IPS-20b (cell line): ENCODE measurements around the gene OPCML.

ENCODE experiments used
- H3K27ac ChIP-seq: one replicate; pipeline ENCODE4 v1.5.1; 2013; ENCODE audit warnings: low read length
- H3K27me3 ChIP-seq: 2 replicates; pipeline ENCODE4 v1.6.1; 2013; ENCODE audit warnings: mild to moderate bottlenecking, low read length, inconsistent platforms; ENCODE audit not compliant: insufficient read depth
- H3K36me3 ChIP-seq: 2 replicates; pipeline ENCODE4 v1.6.1; 2013; ENCODE audit warnings: low read depth, mild to moderate bottlenecking, inconsistent platforms, low read length, moderate library complexity; ENCODE audit not compliant: insufficient read depth
- H3K4me1 ChIP-seq: 2 replicates; pipeline ENCODE4 v1.6.1; 2013; ENCODE audit warnings: mild to moderate bottlenecking, control low read depth, inconsistent platforms, low read length, moderate library complexity; ENCODE audit not compliant: insufficient read depth
- H3K4me3 ChIP-seq: 2 replicates; pipeline ENCODE4 v1.5.1; 2013; ENCODE audit warnings: mild to moderate bottlenecking, low read length, inconsistent platforms
- H3K9ac ChIP-seq: 2 replicates; pipeline ENCODE4 v1.6.1; 2013; ENCODE audit warnings: low read depth, mild to moderate bottlenecking, inconsistent platforms, low read length, moderate library complexity
- H3K9me3 ChIP-seq: 2 replicates; pipeline ENCODE4 v1.6.1; 2013; ENCODE audit warnings: mild to moderate bottlenecking, low read depth, low read length, inconsistent platforms; ENCODE audit not compliant: insufficient read depth

The OPCML gene

DNA sequence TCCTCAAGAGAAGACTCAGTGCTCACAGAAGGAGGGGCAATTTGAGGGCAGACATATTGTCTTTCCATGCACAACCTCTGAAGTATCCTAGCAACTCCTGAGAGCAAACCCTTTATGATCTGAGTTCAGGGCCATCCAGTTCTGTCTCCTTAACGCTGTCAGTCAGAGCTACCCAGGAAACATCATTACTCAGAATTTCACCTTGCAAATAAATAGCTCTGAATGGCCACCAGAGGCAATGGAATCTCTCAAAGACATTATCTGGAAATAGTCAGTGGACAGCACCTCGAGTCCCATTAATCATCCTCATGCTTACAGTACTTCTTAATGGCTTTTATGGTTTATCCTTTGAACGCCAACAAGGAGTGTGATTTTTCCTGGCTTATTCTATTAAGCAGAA is 656.1 kb downstream of the OPCML start:
- Histone ChIP-seq H3K27me3 (no peaks in the 10 kb centered on the region), H3K9me3 (no peaks in the 10 kb centered on the region), H3K9ac (no peak overlapping the region), H3K36me3 (no peaks in the 10 kb centered on the region), H3K4me3 (no peak overlapping the region), H3K27ac (no peak overlapping the region), H3K4me1 (no peaks in the 10 kb centered on the region; the same call in 1 of the 2 replicates)

DNA sequence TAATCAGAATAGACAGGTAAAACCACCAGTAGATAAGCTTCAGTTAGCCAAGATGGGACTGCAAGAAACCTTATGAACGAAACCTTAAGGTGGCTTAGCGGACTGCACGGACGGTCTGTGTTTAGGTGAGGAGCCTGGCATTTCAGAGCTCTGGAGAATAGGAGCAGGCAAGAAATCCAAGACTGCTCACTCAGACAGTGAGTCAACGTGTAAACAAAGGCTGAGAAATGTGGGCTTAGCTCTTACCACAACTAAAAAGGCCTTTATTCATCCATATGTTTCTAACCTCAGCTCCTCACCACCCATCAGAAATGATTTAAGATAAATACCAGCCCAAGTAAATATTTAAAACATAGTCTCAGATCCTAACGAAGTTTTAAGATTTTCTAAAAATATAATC is 657.7 kb downstream of the OPCML start:
- Histone ChIP-seq H3K9me3 (no peaks in the 10 kb centered on the region), H3K27ac (no peak overlapping the region), H3K9ac (no peak overlapping the region), H3K36me3 (no peaks in the 10 kb centered on the region), H3K27me3 (no peaks in the 10 kb centered on the region), H3K4me3 (no peak overlapping the region), H3K4me1 (no peaks in the 10 kb centered on the region; the same call in 1 of the 2 replicates)

- no peak overlapping the region for H3K4me3 ChIP-seq
- H3K36me3 ChIP-seq, result no peaks in the 10 kb centered on the region
- H3K4me1 ChIP-seq, result no peaks in the 10 kb centered on the region; the same call in 1 of the 2 replicates
- H3K9ac ChIP-seq, result no peak overlapping the region
- no peaks in the 10 kb centered on the region for H3K9me3 ChIP-seq
- no peaks in the 10 kb centered on the region for H3K27me3 ChIP-seq
- no peak overlapping the region for H3K27ac ChIP-seq
Measured at GRCh38 chr11:132873841-132874240, 658.5 kb downstream of the OPCML start.

GRCh38 chr11:132872211-132872610 is 660.1 kb downstream of the OPCML start:
- Histone ChIP-seq H3K27me3 (no peaks in the 10 kb centered on the region), H3K27ac (no peak overlapping the region), H3K4me1 (no peaks in the 10 kb centered on the region; the same call in 1 of the 2 replicates), H3K4me3 (no peak overlapping the region), H3K9me3 (no peaks in the 10 kb centered on the region), H3K9ac (no peak overlapping the region), H3K36me3 (no peaks in the 10 kb centered on the region)

GRCh38 chr11:132866783-132867545 is 665.3 kb downstream of the OPCML start:
- Histone ChIP-seq H3K9me3 (no peaks in the 10 kb centered on the region), H3K9ac (no peak overlapping the region), H3K4me1 (peaks cover 8% of the 10 kb centered on the region; the same call in 1 of the 2 replicates), H3K4me3 (no peak overlapping the region), H3K27ac (no peak overlapping the region), H3K36me3 (no peaks in the 10 kb centered on the region), H3K27me3 (no peaks in the 10 kb centered on the region)

DNA sequence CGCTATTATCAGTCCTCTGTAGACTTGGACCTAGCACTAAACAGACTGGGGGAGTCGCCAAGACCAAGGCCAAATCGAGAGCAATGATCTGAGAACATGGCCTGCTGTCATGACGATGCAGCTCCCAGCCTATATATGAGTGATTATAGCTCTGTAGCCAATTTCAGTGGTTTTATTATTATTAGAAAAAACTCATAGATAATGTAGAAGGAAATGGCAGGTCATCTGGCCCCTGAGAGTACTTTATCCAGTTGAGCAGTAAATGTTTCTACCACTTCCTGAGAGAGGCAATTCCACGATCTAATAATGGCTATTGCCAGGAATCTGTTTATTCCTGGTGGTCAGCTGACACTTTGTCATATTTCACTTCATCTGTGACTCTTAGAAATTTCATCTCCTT is 666.7 kb downstream of the OPCML start:
- H3K4me3 ChIP-seq, result no peak overlapping the region
- H3K36me3 ChIP-seq, result no peaks in the 10 kb centered on the region
- H3K4me1 ChIP-seq, result peaks cover 8% of the 10 kb centered on the region; the same call in 1 of the 2 replicates
- no peak overlapping the region for H3K27ac ChIP-seq
- H3K9ac ChIP-seq, result no peak overlapping the region
- no peaks in the 10 kb centered on the region for H3K27me3 ChIP-seq
- no peaks in the 10 kb centered on the region for H3K9me3 ChIP-seq

GRCh38 chr11:132864811-132865576 is 667.3 kb downstream of the OPCML start:
- H3K27ac ChIP-seq, result no peak overlapping the region
- no peaks in the 10 kb centered on the region for H3K9me3 ChIP-seq
- no peak overlapping the region for H3K9ac ChIP-seq
- H3K36me3 ChIP-seq, result no peaks in the 10 kb centered on the region
- no peaks in the 10 kb centered on the region for H3K27me3 ChIP-seq
- H3K4me3 ChIP-seq, result no peak overlapping the region
- peaks cover 8% of the 10 kb centered on the region; the same call in 1 of the 2 replicates for H3K4me1 ChIP-seq

- Histone ChIP-seq H3K9me3 (no peaks in the 10 kb centered on the region), H3K27ac (no peak overlapping the region), H3K36me3 (no peaks in the 10 kb centered on the region), H3K4me1 (peaks cover 16% of the 10 kb centered on the region; the same call in 1 of the 2 replicates), H3K4me3 (no peak overlapping the region), H3K9ac (no peak overlapping the region), H3K27me3 (no peaks in the 10 kb centered on the region)
Measured at GRCh38 chr11:132862933-132863332, 669.4 kb downstream of the OPCML start.

DNA sequence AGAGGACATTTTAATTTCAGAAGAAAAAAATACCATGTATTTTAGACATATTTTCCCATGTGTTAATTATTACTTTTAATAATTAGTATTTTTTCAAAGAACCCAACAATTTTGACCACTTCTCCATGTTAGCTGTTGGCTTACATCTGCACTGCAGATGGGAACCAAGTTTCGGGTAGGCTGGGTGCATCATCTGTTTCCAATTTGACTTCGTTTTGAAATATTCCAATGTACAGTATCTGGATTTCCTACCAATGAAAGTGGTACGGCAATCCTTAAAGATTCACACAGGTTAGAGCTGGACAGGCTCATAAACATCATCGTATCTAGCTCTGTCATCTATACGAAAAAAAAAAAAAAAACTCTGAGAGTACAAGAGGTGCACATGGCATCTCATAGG is 670.2 kb downstream of the OPCML start:
- H3K9me3 ChIP-seq, result no peaks in the 10 kb centered on the region
- no peaks in the 10 kb centered on the region for H3K36me3 ChIP-seq
- peaks cover 18% of the 10 kb centered on the region; the same call in 1 of the 2 replicates for H3K4me1 ChIP-seq
- no peak overlapping the region for H3K27ac ChIP-seq
- H3K9ac ChIP-seq, result no peak overlapping the region
- no peaks in the 10 kb centered on the region for H3K27me3 ChIP-seq
- no peak overlapping the region for H3K4me3 ChIP-seq

- H3K4me1 ChIP-seq, result peaks cover 11% of the 10 kb centered on the region
- H3K9ac ChIP-seq, result no peak overlapping the region
- H3K27me3 ChIP-seq, result no peaks in the 10 kb centered on the region
- H3K36me3 ChIP-seq, result no peaks in the 10 kb centered on the region
- H3K27ac ChIP-seq, result no peak overlapping the region
- H3K4me3 ChIP-seq, result no peak overlapping the region
- peaks cover 8% of the 10 kb centered on the region for H3K9me3 ChIP-seq
Measured at GRCh38 chr11:132859306-132859705, 673.0 kb downstream of the OPCML start.

DNA sequence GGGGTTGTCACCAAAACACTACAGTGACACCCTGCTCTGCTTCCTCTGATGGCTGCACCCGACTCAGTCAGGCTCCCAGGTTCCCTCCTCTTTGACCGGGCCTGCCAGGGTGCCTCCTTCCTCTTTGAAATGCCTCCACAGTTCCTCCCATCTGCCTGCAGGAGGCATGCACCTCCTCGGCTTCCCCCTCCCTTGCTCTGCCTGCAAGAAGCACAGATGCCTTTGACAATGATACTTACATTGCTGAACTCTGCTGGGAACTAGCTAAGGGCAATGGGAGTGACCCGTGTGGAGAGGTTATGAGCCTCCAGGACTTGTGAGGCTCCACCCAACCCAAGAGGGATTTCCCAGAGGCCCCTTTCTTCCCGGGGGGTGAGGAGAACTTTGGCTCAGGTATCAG is 674.1 kb downstream of the OPCML start:
- no peaks in the 10 kb centered on the region for H3K36me3 ChIP-seq
- no peak overlapping the region for H3K4me3 ChIP-seq
- H3K9me3 ChIP-seq, result peaks cover 8% of the 10 kb centered on the region
- peaks cover 14% of the 10 kb centered on the region for H3K4me1 ChIP-seq
- H3K27ac ChIP-seq, result no peak overlapping the region
- H3K9ac ChIP-seq, result no peak overlapping the region
- H3K27me3 ChIP-seq, result no peaks in the 10 kb centered on the region

DNA sequence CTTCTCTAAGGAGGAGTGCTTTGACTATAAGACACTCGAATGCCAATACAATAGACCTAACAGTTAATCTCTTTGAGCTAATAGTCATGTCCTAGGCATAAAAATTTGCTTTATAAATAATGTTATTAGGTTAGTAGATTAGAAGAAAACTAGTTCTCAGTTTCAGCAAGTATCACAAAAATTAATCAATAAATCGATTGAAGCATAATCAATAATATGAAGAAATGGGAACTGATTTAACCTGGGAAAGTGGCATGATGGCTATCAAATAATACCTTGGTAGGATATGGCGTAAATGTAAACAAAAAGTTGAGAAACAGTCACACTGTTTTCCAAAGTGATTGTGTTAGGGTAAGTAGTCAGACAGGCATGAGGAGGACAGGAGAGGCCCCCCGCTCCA is 676.3 kb downstream of the OPCML start:
- Histone ChIP-seq H3K4me3 (no peak overlapping the region), H3K27ac (no peak overlapping the region), H3K9me3 (peaks cover 8% of the 10 kb centered on the region), H3K9ac (no peak overlapping the region), H3K36me3 (no peaks in the 10 kb centered on the region), H3K27me3 (no peaks in the 10 kb centered on the region), H3K4me1 (peaks cover 14% of the 10 kb centered on the region)
